Brain microvascular endothelial cell (primary cell): ENCODE measurements around the gene LDAH.
"Not testable (repeated sequence)": the region's sequence is repeated elsewhere in the genome, so short reads cannot be mapped to it uniquely, and the experiment has no call there.

Experiments
- DNase-seq: peaks from one replicate; pipeline ENCODE4 v3.0.0-alpha.2; 2020
- H3K27ac ChIP-seq: fragments of 250-450 bp; sonication (Bioruptor Pico); 2 replicates; pipeline ENCODE4 v1.5.1; 2020; ENCODE audit warnings: mild to moderate bottlenecking, moderate library complexity
- H3K27me3 ChIP-seq: fragments of 250-450 bp; sonication (Bioruptor Pico); replicated peaks from 2 replicates; pipeline ENCODE4 v1.5.1; 2020; ENCODE audit warnings: mild to moderate bottlenecking
- H3K36me3 ChIP-seq: fragments of 250-450 bp; sonication (Bioruptor Pico); replicated peaks from 2 replicates; pipeline ENCODE4 v1.5.1; 2020; ENCODE audit warnings: mild to moderate bottlenecking
- H3K4me3 ChIP-seq: 2 replicates; pipeline ENCODE4 v1.5.1; 2011; ENCODE audit warnings: low read depth, mild to moderate bottlenecking, control low read depth, low read length, moderate library complexity
- in situ Hi-C: cut with HindIII; loops from 2 replicates; pipeline ENCODE4 v1.10.0; 2017; ENCODE audit warnings: low sequenced_read_pairs, low pct_ligation_motif_present
- TF ChIP-seq, protein P1 (sequence below): IDR thresholded peaks from 2 replicates; pipeline ENCODE4 v1.5.1; 2011; ENCODE audit warnings: low read depth, mild to moderate bottlenecking, moderate library complexity, low read length, control low read depth, inconsistent platforms; ENCODE audit errors: missing control alignments

LDAH gene

DNA sequence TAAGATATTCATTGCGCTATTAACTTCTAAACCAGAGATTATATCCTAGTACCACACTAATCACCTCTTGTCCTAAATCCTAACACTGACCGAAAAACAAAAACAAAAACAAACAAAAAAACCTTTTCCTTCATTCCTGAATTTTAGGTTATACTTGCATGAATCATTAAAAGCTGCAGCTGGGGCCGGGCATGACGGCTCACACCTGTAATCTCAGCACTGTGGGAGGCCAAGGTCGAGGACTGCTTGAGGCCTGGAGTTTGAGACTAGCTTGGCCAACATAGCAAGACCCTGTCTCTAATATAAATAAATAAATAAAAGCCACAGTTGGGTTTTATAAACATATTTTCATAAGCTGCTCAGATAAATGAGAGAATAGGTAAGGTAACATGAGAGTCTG, 96.0 kb downstream of the LDAH start:
- H3K27me3 ChIP-seq, result no peaks in the 10 kb centered on the region
- no peak overlapping the region for H3K27ac ChIP-seq
- no peaks in the 10 kb centered on the region for H3K36me3 ChIP-seq
- TF ChIP-seq, protein P1, sequence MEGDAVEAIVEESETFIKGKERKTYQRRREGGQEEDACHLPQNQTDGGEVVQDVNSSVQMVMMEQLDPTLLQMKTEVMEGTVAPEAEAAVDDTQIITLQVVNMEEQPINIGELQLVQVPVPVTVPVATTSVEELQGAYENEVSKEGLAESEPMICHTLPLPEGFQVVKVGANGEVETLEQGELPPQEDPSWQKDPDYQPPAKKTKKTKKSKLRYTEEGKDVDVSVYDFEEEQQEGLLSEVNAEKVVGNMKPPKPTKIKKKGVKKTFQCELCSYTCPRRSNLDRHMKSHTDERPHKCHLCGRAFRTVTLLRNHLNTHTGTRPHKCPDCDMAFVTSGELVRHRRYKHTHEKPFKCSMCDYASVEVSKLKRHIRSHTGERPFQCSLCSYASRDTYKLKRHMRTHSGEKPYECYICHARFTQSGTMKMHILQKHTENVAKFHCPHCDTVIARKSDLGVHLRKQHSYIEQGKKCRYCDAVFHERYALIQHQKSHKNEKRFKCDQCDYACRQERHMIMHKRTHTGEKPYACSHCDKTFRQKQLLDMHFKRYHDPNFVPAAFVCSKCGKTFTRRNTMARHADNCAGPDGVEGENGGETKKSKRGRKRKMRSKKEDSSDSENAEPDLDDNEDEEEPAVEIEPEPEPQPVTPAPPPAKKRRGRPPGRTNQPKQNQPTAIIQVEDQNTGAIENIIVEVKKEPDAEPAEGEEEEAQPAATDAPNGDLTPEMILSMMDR, result no peak
- no peak overlapping the region for H3K4me3 ChIP-seq
- in situ Hi-C loops, result no loop called here
- DNase-seq, result no peak

DNA sequence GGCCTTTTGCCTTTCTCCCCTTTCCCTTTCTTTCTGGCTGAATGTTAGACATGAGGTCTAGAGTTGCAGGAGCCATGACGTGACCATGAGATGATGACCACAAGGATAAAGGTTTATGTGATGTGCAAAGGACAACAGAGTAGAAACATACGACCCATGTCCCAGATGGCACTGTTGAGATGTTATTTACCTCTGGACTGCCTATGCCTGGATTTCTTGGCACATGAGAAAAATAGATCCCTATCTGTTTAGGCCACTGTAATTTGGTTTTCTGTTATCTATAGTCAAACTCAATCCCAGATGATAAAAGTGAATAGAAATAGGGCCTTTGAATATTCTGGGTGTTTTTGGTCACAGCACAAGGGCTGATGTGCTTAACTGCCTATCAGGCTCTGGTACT, 97.1 kb downstream of the LDAH start:
- in situ Hi-C loops, result no loop called here
- Histone ChIP-seq H3K27me3 (no peaks in the 10 kb centered on the region), H3K27ac (no peak overlapping the region), H3K36me3 (no peaks in the 10 kb centered on the region), H3K4me3 (no peak overlapping the region)
- DNase-seq, result no peak
- TF ChIP-seq, protein P1, result no peak

DNA sequence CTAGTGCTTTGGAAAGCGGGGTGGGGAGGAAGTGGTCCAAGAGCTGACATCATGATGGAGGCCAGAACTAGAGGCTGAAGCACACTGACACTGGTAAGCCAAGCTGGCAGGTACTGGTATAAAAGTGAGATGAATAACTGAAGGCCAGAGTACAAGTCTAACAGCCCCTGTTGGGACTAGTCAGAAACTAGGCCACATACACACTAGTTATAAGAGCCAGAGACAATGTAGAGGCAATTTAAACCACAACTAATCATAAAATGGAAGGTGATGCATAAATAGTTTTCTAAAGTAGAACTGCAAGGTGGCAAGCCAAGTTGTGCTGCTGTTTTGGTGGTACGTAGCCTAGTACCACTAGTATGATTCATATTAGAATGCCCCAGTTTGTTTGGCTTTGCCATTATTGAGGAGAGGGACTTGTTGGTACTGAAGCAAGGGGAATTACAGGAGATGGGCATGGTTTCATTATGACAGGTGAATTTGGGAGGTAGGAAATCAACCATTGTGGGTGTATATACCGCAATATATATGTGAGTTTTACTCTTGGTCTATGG, 98.3 kb downstream of the LDAH start:
- no peak for DNase-seq
- in situ Hi-C loops, result no loop called here
- Histone ChIP-seq H3K27me3 (no peaks in the 10 kb centered on the region), H3K27ac (no peak overlapping the region), H3K4me3 (no peak overlapping the region), H3K36me3 (no peaks in the 10 kb centered on the region)
- TF ChIP-seq, protein P1, result no peak

DNA sequence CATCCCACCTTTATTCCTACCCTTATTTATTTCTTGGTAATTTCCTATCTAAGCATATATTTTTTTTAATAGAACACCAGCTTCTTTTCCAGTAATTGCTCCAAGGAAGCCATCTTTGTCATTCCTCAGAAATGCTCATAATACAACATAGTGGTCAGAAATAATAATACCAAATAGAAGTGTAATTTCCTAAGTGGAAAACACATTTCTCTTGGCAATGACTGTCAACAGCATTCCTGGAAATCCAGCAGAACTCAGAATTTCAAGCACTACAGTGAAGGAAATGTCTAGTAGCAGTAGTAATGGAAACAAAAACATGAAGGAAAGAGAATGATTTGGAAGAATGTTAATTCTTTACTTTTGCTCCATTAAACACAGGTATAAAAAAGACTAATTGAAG, 99.4 kb downstream of the LDAH start:
- TF ChIP-seq, protein P1, result no peak
- in situ Hi-C loops, result no loop called here

GRCh38 chr2:20722592-20723240, 100.2 kb downstream of the LDAH start:
- TF ChIP-seq, protein P1, result no peak
- no peak for DNase-seq
- Histone ChIP-seq H3K36me3 (no peaks in the 10 kb centered on the region), H3K27ac (no peak overlapping the region), H3K4me3 (no peak overlapping the region), H3K27me3 (no peaks in the 10 kb centered on the region)
- in situ Hi-C loops, result no loop called here

More for the DNA sequence above, 99.4 kb downstream of the LDAH start:
- Histone ChIP-seq H3K36me3 (no peaks in the 10 kb centered on the region), H3K27me3 (no peaks in the 10 kb centered on the region), H3K27ac (no peak overlapping the region), H3K4me3 (no peak overlapping the region)
- peak; percentile 29 for DNase-seq

DNA sequence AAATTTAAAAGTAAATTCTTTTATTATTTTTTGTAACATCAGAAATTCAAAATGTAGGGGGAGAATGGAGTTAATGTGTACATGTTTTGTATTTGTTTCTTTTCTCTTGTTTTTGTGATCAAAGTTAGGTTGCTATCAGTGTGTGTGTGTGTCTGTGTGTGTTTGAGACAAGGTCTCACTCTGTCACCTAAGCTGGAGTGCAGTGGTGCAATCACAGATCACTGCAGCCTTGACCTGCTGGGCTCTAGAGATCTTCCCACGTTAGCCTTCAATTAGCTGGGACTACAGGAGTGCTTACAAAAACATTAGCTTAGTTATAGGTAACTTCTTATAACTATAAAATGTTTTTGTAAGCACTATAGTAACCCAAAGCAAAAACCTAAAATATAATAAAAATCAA, 105.3 kb downstream of the LDAH start:
- in situ Hi-C loops, result no loop called here
- TF ChIP-seq, protein P1, result no peak
- Histone ChIP-seq H3K27me3 (no peaks in the 10 kb centered on the region), H3K36me3 (no peaks in the 10 kb centered on the region), H3K4me3 (no peak overlapping the region), H3K27ac (no peak overlapping the region)
- no peak for DNase-seq

DNA sequence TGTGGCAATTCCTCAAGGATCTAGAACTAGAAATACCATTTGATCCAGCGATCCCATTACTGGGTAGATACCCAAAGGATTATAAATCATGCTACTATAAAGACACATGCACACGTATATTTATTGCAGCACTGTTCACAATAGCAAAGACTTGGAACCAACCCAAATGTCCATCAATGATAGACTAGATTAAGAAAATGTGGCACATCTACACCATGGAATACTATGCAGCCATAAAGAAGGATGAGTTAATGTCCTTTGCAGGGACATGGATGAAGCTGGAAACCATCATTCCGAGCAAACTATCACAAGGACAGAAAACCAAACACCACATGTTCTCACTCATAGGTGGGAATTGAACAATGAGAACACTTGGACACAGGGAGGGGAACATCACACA, 106.7 kb downstream of the LDAH start:
- in situ Hi-C loops, H3K36me3 ChIP-seq, H3K27me3 ChIP-seq, H3K27ac ChIP-seq, H3K4me3 ChIP-seq, DNase-seq: not testable (repeated sequence)

DNA sequence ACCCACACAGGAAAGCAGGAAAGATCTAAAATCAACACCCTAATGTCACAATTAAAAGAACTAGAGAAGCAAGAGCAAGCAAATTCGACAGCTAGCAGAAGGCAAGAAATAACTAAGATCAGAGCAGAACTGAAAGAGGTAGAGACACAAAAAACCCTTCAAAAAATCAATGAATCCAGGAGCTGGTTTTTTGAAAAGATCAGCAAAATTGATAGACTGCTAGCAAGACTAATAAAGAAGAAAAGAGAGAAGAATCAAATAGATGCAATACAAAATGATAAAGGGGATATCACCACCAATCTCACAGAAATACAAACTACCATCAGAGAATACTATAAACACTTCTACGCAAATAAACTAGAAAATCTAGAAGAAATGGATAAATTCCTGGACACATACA, 108.5 kb downstream of the LDAH start:
- H3K4me3 ChIP-seq, DNase-seq, H3K36me3 ChIP-seq, in situ Hi-C loops, H3K27me3 ChIP-seq, H3K27ac ChIP-seq: not testable (repeated sequence)
